Measurements from ENCODE around the gene PTBP1. TPM values are rescaled to one million over a fixed set of nuclear protein-coding genes. Genes with fewer than 3 reads are reported as not detected.

PTBP1 gene
- total RNA-seq, 1 donor from 2014 or later, result 417 TPM

- no peak for ATAC-seq (ENCODE audit: low read depth)
- POLR2A ChIA-PET, result no interaction called here
Observed at GRCh38 chr19:764301-764700, 33.0 kb upstream of the PTBP1 start.

GRCh38 chr19:765179-765738 is 32.0 kb upstream of the PTBP1 start:
- Mint-ChIP-seq H3K36me3 (ENCODE audit: low read depth) (no peaks in the 10 kb centered on the region), H3K4me3 (no peak overlapping the region), H3K4me1 (peaks cover 1% of the 10 kb centered on the region), H3K27ac (no peak overlapping the region), H3K9me3 (no peaks in the 10 kb centered on the region), H3K27me3 (peaks cover 6% of the 10 kb centered on the region)
- intact Hi-C loops (cut with micrococcal nuclease), result no loop called here
- no peak for DNase-seq
- no peak for ATAC-seq (ENCODE audit: low read depth)
- no peak for TF ChIP-seq CTCF (IDR thresholded peaks at IDR 0.05)
- ChIA-PET CTCF (no interaction called here), POLR2A (no interaction called here)

More at GRCh38 chr19:764301-764700, 33.0 kb upstream of the PTBP1 start:
- Mint-ChIP-seq H3K9me3 (peaks cover 4% of the 10 kb centered on the region), H3K27ac (no peak overlapping the region), H3K27me3 (peaks cover 5% of the 10 kb centered on the region), H3K4me1 (no peaks in the 10 kb centered on the region), H3K36me3 (ENCODE audit: low read depth) (no peaks in the 10 kb centered on the region), H3K4me3 (no peak overlapping the region)
- no peak for DNase-seq
- CTCF ChIA-PET, result no interaction called here
- TF ChIP-seq CTCF (IDR thresholded peaks at IDR 0.05), result no peak
- intact Hi-C loops (cut with micrococcal nuclease), result no loop called here

GRCh38 chr19:768424-768823 is 28.8 kb upstream of the PTBP1 start:
- DNase-seq (no peak), ATAC-seq (ENCODE audit: low read depth) (no peak)
- intact Hi-C loops (cut with micrococcal nuclease), result no loop called here
- H3K27me3 Mint-ChIP-seq, result peaks cover 11% of the 10 kb centered on the region
- TF ChIP-seq CTCF (IDR thresholded peaks at IDR 0.05), result no peak
- ChIA-PET CTCF (no interaction called here), POLR2A (no interaction called here)
- H3K4me3 Mint-ChIP-seq, result no peak overlapping the region
- H3K4me1 Mint-ChIP-seq, result peaks cover 3% of the 10 kb centered on the region
- H3K9me3 Mint-ChIP-seq, result no peaks in the 10 kb centered on the region
- H3K27ac Mint-ChIP-seq, result no peak overlapping the region
- no peaks in the 10 kb centered on the region for H3K36me3 Mint-ChIP-seq (ENCODE audit: low read depth)

- no peak for ATAC-seq (ENCODE audit: low read depth)
- ChIA-PET CTCF (interaction anchor here (0.7 to 1.3 kb wide), 4 partner anchors 151 to 228 kb away, joined by 3 to 13 read pairs (median 4); no protein-coding TSS in a partner anchor), POLR2A (interaction anchor here (0.7 kb wide), 3 partner anchors 144 to 233 kb away, joined by 3 to 14 read pairs (median 6); no protein-coding TSS in a partner anchor)
- peaks cover 3% of the 10 kb centered on the region for H3K4me1 Mint-ChIP-seq
- no peak overlapping the region for H3K4me3 Mint-ChIP-seq
- H3K27ac Mint-ChIP-seq, result no peak overlapping the region
- intact Hi-C loops (cut with micrococcal nuclease), result loop anchor here (1.0 kb wide), 2 partner anchors 93 to 232 kb away; no protein-coding TSS in a partner anchor
- peaks cover 11% of the 10 kb centered on the region for H3K27me3 Mint-ChIP-seq
- no peak for TF ChIP-seq CTCF (IDR thresholded peaks at IDR 0.05)
- H3K36me3 Mint-ChIP-seq (ENCODE audit: low read depth), result no peaks in the 10 kb centered on the region
- H3K9me3 Mint-ChIP-seq, result no peaks in the 10 kb centered on the region
- DNase-seq, result no peak
Observed at GRCh38 chr19:769616-770015, 27.6 kb upstream of the PTBP1 start.

- intact Hi-C loops (cut with micrococcal nuclease), result no loop called here
- no peak for DNase-seq
- ATAC-seq (ENCODE audit: low read depth), result peak; percentile 60
- Mint-ChIP-seq H3K4me1 (peaks cover 3% of the 10 kb centered on the region), H3K27ac (no peak overlapping the region), H3K9me3 (no peaks in the 10 kb centered on the region), H3K4me3 (no peak overlapping the region), H3K27me3 (peaks cover 11% of the 10 kb centered on the region), H3K36me3 (ENCODE audit: low read depth) (no peaks in the 10 kb centered on the region)
- ChIA-PET CTCF (no interaction called here), POLR2A (no interaction called here)
- TF ChIP-seq CTCF (IDR thresholded peaks at IDR 0.05), result no peak
Observed at GRCh38 chr19:771332-771785, 25.9 kb upstream of the PTBP1 start.
